EL (cell line): ENCODE data around the gene IGFBP5.
A peak's percentile ranks its signal among the peaks of the same experiment; 100 is the strongest.

ENCODE experiments used
- DNase-seq: peaks from one replicate; pipeline ENCODE4 v3.0.0-alpha.2; 2016

The IGFBP5 gene

GRCh38 chr2:216636551-216637450, 58.5 kb downstream of the IGFBP5 start:
- peak; percentile 68 for DNase-seq

- no peak for DNase-seq
These were observed 59.4 kb downstream of the IGFBP5 start for GRCh38 chr2:216635701-216636550.

DNA sequence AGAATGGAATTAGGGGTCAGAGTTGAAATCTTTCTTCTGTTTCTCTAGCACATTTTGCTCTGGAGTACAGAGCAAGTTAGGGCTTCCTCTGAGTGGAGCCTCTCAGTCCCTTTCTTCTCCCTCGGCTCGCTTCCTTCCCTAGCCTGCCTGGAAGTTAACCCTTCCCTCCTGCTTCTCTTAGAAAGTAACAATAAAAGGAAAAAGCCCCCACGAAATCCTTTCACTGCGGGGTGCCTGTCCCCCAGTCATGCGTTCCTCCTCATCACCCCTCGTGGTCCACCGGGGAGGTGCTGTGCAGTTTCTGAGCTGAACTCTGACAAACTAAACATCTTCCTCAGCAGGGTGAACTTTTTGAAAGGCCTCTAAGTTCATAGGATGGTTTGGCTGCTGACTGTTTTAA, 60.2 kb downstream of the IGFBP5 start:
- no peak for DNase-seq

DNA sequence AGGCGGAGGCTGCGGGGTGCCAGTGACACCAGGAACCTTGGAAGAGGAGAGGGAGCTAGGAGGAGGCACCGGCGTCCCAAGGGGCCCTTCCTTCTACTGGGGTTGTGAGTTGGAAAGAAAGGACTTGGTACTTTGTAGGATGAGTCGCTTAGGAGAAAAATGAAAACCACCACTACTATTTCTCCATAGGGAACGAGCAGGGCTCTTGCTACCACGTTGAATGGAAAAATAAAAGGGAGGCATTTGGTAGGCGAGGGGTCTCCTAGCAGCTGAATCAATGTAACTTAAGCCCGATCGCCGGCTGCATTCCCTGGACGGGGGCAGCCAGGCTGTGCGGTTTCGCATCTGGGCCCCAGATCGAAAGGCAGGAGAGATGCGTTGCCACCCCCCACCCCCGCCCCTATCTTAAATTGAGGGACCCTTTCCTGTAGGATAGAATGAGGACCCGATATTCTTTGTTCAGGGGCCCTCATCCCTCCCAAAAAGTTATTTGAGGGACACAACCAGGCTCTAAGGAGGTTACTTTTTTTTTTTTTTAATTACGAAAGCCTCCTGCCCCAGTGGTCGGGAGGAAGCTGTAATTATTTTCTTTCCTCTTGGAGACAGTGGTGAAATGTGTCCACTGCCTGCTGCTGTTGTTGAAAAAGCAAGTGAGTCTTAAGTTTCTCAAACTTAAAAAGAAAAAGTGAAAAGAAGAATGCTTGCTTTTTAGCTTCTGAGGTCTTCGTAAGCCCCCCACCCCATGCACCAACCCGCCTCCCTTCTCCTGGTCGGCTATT, 60.8 kb downstream of the IGFBP5 start:
- no peak for DNase-seq

DNA sequence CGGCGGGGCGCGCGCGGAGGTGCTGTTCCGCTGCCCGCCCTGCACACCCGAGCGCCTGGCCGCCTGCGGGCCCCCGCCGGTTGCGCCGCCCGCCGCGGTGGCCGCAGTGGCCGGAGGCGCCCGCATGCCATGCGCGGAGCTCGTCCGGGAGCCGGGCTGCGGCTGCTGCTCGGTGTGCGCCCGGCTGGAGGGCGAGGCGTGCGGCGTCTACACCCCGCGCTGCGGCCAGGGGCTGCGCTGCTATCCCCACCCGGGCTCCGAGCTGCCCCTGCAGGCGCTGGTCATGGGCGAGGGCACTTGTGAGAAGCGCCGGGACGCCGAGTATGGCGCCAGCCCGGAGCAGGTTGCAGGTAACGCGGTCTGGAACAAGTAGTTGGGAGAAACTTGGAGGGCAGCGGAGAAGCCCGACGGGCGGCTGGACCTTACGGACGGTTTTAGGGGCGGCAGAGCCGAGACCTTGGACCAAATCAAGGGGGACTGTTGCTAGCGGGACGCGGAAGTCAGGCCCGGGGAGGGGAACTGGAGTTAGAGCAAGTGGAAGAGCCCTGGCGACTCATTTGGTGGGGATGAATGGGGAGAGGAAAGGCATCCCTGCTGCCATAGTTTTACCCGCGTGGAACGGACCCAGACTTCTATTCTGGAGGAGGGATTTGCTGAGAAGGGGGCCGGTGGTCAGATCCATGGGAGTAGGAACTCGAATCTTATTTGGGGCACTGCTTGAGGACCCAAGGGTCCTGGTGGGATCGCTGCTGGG, 61.6 kb downstream of the IGFBP5 start:
- peak; percentile 20 for DNase-seq

DNA sequence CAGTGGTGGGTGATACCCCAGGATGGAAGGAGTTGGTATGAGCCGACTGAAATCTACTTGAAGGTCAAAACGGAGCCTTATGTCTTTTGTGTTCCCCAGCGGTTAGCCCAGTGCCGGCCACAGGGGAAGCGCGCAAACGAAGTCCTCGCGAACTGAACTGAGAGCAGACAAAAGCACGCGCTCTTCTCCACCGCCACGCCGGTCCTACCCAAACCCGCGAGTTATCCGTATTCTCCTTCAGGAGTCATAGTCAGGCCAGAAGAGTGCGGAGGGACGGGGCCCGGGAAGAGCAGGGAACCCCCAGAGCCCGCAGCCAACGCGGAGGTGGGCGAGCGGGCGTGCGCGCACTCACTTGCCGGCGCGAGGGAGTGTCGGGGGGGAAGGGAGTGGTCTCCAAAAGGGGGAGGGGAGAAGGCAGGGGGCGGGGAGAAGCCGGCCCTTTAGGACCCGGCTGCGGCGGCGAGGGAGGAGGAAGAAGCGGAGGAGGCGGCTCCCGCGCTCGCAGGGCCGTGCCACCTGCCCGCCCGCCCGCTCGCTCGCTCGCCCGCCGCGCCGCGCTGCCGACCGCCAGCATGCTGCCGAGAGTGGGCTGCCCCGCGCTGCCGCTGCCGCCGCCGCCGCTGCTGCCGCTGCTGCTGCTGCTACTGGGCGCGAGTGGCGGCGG, 62.3 kb downstream of the IGFBP5 start, which contains the start of gene IGFBP2:
Gene IGFBP2, plus strand, starts transcription at position 469 of the 664 bp plus-strand sequence. Its CDS starts 104 bp downstream, at position 573.
- peak; percentile 39 for DNase-seq

DNA sequence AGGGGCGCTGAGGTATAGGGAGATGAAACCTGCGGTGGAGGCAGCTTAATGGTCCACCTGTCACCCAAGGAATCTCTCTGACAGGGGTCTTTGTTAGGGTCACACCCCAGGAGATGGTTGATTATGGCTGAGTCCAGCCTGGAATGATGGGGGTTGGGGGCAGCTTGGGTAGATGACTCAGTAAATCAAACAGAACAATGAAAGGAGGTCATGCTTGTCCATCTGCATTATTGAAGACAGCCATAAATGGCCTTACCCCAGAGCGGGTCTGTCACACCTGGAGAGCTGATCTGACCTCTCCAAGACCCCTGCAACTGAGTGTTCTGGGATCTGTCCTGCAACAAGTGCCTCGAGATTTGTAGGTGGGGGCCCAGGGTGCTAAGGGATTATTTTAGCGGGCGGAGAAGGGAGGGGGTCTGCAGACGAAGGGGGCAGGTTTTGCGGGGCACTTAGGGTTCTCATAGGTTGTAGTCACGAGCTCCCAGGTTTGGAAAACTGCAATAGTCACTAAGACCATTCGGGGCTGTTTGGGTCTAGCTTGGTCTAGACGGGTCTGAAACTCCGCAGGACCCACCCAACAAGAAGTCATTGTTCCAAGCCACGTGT, 62.9 kb downstream of the IGFBP5 start:
- no peak for DNase-seq

DNA sequence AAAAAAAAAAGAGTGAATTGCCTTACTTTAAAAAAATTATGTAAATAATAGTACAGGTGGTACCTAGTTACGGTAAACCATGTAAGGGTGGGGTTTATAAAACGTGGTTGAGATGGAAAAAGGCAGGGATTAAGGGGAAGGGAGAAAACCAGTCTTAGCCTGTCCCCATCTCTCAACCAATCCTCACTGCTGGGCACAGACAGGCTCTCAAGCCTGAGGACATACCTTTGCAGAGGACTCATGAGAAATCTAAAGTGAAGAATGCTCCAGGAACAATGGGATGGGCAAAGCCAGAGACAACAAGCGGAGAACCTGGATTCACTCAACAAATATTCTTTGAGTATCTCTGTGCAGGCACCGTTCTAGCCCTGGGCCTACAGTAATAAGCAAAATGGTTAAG, 65.6 kb downstream of the IGFBP5 start:
- no peak for DNase-seq

- no peak for DNase-seq
These were observed 68.5 kb downstream of the IGFBP5 start for GRCh38 chr2:216626875-216627245.

- no peak for DNase-seq
These were observed 69.0 kb downstream of the IGFBP5 start for GRCh38 chr2:216626168-216626874.

- DNase-seq = no peak
These were observed 71.1 kb downstream of the IGFBP5 start for GRCh38 chr2:216624251-216624650.

DNA sequence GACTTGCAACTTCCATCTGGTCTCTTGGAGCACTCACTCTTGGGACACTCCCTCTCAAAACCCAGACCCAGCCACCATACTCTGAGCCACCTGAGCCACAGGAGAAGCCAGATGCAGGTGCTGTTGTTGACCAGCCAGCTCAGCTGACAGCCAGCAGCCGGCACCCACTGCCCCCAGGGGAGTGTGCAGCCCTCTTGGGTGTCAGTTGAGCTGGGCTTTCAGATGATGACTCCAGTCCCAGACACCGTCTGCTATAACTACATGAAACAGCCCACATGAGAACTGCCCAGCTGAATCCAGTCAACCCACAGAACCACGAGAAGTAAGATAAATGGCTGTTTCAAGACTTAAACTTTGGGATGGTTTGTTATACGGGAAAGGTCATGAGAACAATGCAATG, 72.8 kb downstream of the IGFBP5 start:
- DNase-seq = no peak
